NCI-H526 treated with DMSO at 0.1 percent for 48 hours (cell line): ENCODE data around the gene BRD3OS.

Experiments used
- DNase-seq: peaks from one replicate; lab custom pipeline; 2025; lab: John Stamatoyannopoulos, UW

BRD3OS gene

GRCh38 chr9:134052491-134052890 is 27.2 kb downstream of the BRD3OS start:
- no peak for DNase-seq

DNA sequence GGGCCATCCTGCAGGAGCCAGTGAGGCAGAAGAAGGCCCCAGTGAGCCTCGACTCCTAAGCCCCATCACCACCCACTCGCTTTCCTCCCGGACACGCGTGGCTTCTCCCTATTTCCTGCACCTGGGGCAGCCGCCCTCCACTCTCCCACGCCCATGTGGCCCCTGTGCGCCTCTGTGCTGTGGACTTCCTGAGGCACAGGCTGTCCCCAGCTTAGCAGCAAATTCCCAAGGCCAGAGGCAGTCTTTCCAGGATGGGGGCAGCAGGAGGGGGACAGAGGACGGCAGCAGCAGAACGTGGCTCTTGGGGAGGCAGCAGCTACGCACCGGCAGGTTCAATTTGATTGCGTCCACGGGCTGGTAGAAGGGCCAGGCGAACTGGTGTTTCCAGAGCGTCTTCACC is 27.7 kb downstream of the BRD3OS start:
- no peak for DNase-seq

DNA sequence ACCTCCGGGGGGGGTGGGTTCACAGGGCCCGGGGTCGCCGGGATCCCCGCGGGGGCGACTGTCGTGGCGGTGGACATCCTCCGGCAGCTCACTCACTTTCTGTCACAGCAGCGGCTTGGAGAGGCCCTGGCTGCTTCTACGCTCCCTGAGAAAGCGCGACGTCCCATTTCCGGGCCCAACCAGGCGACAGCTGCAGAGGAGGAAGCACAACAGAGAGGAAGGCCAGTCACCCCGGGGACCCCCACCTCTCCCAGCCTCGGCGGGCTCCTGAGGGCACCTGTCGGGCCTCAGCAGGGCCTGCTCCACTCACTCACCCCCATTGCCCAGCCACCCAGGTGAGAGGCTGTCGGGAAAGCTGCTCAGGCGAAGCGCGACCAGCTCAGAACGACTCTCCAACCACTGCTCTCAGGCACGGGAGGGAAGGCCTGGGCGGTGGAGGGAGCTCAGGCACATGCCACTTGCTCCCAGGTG is 28.2 kb downstream of the BRD3OS start:
- DNase-seq, result no peak

- DNase-seq, result no peak
Observed at GRCh38 chr9:134053941-134054761, 28.9 kb downstream of the BRD3OS start.

GRCh38 chr9:134054891-134055811 is 29.9 kb downstream of the BRD3OS start:
- no peak for DNase-seq

GRCh38 chr9:134055981-134056461 is 30.7 kb downstream of the BRD3OS start:
- no peak for DNase-seq

DNA sequence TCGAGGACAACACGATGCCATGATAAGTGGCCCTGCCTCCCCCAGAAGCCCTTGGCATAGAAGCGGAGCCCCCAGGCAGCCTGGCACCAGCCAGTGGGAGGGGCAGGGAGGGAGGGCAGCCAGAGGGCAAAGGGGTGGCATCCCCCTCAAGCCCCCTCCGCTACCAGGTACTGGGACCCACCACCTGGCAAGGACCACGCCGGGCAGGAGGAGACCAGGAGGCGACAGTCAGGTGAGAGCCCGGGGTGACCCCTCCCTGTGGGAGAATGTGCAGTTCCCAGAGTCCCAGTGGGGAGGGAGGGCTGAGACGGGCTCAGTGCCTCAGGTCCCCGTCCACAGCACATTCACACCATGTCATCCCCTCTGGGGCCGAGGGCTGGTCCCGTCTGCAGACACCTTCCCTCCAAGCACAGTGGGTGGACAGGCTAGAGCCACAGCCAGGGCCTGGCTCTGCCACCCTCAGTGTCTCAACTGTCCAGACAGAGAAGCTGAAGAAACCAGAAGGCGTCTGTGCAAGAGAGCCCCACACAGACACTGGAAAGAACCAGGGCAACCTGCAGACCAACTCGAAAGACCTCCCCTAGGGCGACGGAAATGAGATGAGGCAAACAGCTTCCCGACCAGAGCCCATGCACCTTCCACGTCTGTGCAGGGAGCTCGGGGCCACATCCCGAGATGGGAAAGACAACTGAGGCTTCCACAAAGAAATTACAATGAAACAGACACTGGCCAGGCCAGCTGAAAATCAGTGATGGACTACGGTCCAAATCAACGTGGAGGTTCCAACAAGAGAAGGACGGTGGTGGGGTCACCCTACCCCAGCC is 31.4 kb downstream of the BRD3OS start:
- no peak for DNase-seq

- no peak for DNase-seq
Observed at GRCh38 chr9:134057307-134057657, 32.0 kb downstream of the BRD3OS start.

DNA sequence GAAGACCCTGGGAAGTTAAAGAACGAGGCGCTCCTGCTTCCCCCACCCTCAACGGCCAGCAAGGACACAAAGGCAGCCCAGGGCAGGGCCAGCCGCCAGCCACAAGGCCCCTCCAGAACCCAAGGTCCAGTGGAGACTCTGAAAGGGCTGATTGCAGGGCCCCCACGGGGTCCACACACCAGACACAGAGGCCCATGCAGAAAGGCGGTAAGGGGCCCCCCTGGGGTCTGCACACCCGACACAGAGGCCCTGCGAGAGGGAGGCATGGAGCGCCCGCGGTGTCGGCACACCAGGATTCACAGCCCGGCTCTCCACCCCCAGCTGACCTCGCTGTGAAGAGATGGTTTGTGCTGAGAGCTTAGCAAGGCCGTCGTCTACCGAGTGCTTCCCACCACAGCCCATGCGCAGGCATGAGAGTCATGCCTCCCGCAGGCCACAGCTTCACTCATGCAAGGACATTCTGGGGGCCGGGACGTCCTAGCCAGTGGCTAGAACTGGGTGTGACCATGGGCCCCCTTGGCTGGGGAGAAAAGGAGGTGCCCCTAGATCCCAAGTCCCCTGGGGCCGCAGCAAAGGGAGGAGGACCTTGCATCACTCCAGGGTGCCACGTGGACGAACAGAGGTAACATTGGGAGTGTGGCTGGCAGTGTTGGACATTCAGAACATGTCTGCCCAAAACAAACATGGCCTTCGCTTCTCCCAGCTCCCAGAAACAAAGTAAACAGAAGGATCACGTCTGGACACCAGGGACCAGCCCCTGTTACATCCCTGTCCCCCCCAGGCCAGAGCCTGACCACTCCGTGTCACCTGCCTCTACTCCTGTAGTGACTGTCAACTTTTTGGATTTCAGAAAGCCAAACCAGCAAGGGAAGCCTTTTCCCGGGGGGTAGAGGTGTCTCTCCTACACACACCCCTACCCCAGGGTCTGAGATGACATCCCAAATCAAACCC is 32.7 kb downstream of the BRD3OS start:
- no peak for DNase-seq

GRCh38 chr9:134058716-134059115 is 33.4 kb downstream of the BRD3OS start:
- no peak for DNase-seq

- no peak for DNase-seq
Observed at GRCh38 chr9:134059188-134059641, 33.9 kb downstream of the BRD3OS start.

DNA sequence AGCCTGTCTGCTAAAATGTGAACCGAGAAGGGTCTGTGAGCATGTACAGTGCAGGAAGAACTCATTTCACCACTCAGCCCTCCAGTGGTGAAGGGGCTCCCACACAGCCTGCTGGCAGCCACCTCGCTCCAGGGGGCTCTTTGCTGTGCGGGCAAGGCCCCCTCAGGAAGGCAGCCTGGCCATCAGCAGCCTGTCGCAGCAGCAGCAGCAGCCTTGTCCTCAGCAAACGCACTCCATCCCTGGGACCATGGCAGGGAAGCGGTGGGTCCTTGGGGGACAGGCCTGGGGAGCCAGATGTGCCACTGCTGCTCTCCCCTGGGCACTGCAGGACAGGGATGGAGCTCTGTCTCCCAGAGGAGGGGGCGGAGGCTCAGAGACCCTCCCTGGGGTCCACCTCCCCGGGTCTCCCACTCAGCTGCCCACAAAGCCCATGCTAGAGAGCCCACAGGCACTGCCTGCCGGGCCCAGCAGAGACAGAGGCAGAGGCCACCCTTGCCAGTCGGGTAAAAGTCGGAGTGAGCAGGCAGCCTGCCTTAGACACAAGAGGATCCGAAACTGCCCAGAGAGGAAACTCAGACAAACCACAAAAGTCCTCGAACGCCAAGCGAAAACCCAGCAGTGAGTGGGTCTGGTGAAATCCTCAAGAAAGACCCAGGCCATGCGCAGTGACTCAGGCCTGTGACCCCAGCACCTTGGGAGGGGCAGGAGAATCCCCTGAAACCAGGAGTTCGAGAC is 34.5 kb downstream of the BRD3OS start:
- DNase-seq, result no peak

DNA sequence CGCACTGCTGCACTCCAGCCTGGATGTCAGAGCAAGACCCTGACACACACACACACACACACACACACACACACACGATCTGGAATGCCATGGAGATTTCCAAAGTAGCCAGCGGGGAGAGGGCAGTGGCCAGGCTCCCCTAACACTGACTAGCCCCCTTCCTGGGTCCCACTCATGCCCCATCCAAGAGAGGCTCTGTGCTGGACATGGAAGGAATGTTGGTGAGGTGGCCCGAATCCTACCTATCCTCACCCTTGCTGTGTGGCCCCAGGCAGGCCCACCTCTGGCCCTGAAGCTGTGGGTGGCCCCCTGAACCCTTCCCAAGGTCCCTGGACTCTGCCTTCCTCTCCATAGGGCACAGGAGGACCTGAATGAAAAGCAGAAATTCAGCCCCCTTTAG is 35.3 kb downstream of the BRD3OS start:
- DNase-seq, result no peak

DNA sequence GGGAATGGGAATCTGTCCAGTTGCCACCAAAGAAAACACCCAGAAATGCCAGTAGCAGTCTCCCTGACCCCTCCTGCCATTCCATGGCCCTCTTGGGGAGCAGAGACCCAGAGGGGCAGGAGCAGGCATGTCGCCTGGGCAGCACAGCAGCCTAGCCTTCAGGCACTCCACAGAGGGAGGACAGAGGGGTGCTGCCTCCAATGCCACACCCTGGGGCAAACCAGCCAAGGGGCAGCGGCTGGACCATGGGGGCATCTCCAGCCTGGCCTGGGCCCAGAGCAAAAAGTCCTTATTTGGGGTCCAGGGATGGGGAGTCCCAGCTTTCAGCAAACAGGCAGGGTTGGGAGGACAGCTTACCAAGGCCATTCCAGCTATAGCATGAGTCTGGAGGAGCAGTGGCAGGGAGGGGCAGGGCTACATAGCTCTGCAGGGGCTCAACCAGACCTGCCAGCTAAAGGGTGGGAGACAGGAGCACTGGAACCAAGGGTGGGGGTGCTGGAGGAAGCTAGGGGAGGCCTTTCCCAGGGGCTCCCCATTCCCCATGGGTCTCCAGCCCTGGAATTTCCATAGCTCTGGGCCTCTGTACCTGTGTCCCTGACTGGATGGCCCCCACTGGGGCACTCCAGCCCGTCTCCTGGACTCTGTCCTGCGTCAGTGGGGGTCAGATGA is 35.9 kb downstream of the BRD3OS start:
- no peak for DNase-seq

DNA sequence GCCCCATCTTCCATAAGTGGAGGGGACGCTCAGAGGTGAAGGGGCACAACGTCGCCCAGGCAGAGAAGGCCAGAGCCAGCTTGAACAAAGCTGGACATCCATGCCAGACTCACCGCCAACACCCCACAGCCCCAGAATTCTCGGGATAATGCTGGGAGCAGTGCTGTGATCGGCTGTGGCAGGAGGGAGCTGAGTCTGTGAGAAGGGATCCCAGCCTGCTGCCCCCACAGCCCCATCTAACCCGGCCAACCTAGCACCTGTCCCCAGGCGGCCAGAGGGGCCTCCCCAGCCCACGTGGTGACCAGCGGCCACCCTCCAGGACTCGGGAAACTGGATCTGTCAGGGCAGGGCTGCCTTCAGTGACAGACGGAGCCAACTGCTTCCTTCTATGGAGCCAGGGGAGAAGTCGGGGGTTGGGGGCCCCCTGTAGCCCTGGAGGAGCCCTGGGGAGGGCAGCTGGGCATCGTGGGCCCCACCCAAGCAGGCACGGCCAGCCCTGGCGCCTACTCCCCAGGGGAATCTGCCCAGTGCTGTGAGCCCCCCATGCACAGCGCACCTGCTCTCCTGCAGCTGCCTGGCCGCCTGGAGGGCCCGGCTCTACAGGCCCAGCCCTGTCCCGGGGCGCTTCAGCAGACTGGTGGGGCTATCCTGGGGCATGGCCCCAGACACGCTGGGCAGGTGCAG is 36.5 kb downstream of the BRD3OS start:
- no peak for DNase-seq

DNA sequence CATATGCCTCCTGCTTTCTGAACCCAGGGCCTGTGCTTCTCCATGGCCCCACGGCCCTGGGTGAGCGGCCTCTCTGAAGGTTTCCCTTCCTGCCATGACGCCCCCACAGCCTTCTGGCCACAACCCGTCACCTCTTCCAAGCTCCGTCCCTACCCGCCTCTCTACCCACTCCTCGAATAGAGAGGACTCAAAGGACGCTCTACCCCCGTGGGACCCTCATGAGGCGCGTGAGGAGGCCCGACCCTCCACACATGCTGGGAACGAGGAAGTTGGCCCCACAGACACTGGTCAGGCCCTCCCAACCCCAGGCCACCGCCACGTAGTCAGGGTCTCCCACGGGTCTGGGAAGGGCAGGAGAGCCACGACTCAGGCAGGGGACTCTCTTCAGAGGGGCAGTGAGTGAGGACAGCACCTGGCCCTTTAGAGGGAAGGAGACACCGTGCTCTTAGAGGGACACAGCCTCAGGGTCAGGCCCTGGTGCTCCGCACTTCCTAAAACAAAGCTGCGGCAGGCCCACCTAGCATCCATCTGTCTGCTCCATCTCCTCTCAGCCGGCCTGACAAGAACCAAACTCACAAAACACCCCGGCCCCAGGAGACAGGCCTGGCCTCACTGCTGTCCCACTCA is 37.3 kb downstream of the BRD3OS start:
- DNase-seq, result no peak

GRCh38 chr9:134063088-134063570 is 37.8 kb downstream of the BRD3OS start:
- no peak for DNase-seq
